PC-3 (cell line): ENCODE data around the gene TGFB2. TPM values are rescaled to one million over a fixed set of nuclear protein-coding genes. Genes with fewer than 3 reads are reported as not detected.

Experiments used
- ATAC-seq: fragments of 200-7000 bp; cut with Tn5 transposase; 2 replicates; pipeline ENCODE4 v1.9.1; 2020; ENCODE audit warnings: mild to moderate bottlenecking, moderate library complexity
- BruUV-seq: library from RNA; stranded (reverse); fragments of 400-500 nt; replicated peaks from 2 replicates; lab custom pipeline; 2021; lab: Mats Ljungman, UMichigan
- CTCF ChIA-PET: fragments of 300-600 bp; sonication (Branson Sonifier 250); formaldehyde crosslinking; loops from one replicate; lab custom pipeline; 2022; ENCODE audit warnings: antibody characterized with exemption; lab: Charles Lee
- POLR2A ChIA-PET: fragments of 300-600 bp; sonication (Branson Sonifier 250); formaldehyde crosslinking; loops from one replicate; lab custom pipeline; 2022; ENCODE audit warnings: antibody characterized with exemption; ENCODE audit not compliant: unreplicated experiment; lab: Charles Lee
- DNase-seq: peaks from one replicate; pipeline ENCODE4 v3.0.0-alpha.2; 2015
- H2AFZ ChIP-seq: fragments of 300-600 bp; sonication (generic); 2 replicates; pipeline ENCODE4 v1.6.0; 2016; ENCODE audit warnings: antibody characterized with exemption, low read length
- H3F3A ChIP-seq: fragments of 300-600 bp; sonication (generic); one replicate; pipeline ENCODE4 v1.6.0; 2017; ENCODE audit warnings: antibody characterized with exemption, low read length, control low read depth, mild to moderate bottlenecking; ENCODE audit not compliant: unreplicated experiment
- H3K27ac ChIP-seq: fragments of 300-600 bp; sonication (generic); 2 replicates; pipeline ENCODE4 v1.5.1; 2016; ENCODE audit warnings: mild to moderate bottlenecking, low read length
- H3K27me3 ChIP-seq: fragments of 300-600 bp; sonication (generic); 2 replicates; pipeline ENCODE4 v1.6.1; 2016; ENCODE audit warnings: low read length, mixed read lengths
- H3K36me3 ChIP-seq: fragments of 300-600 bp; sonication (generic); 2 replicates; pipeline ENCODE4 v1.6.1; 2016; ENCODE audit warnings: low read depth, mixed run types, low read length, mixed read lengths
- H3K4me1 ChIP-seq: fragments of 300-600 bp; sonication (generic); 2 replicates; pipeline ENCODE4 v1.5.1; 2016; ENCODE audit warnings: low read length; ENCODE audit not compliant: insufficient read depth
- H3K4me2 ChIP-seq: fragments of 300-600 bp; sonication (generic); 2 replicates; pipeline ENCODE4 v1.6.0; 2016; ENCODE audit warnings: low read length
- H3K4me3 ChIP-seq: fragments of 300-600 bp; sonication (generic); 2 replicates; pipeline ENCODE4 v1.5.1; 2016; ENCODE audit warnings: mild to moderate bottlenecking, low read length, mixed read lengths
- H3K79me2 ChIP-seq: fragments of 300-600 bp; sonication (generic); 2 replicates; pipeline ENCODE4 v1.6.1; 2017; ENCODE audit warnings: low read length, mixed read lengths
- H3K9ac ChIP-seq: fragments of 300-600 bp; sonication (generic); 2 replicates; pipeline ENCODE4 v1.6.0; 2016; ENCODE audit warnings: mild to moderate bottlenecking, low read length
- H3K9me2 ChIP-seq: fragments of 300-600 bp; sonication (generic); replicated peaks from 2 replicates; pipeline ENCODE4 v1.6.1; 2016; ENCODE audit warnings: mixed run types, low read length, mixed read lengths
- H3K9me3 ChIP-seq: fragments of 300-600 bp; sonication (generic); 2 replicates; pipeline ENCODE4 v1.6.1; 2016; ENCODE audit warnings: low read length, mixed read lengths
- H4K20me1 ChIP-seq: fragments of 300-600 bp; sonication (generic); 2 replicates; pipeline ENCODE4 v1.6.1; 2016; ENCODE audit warnings: low read length, mixed read lengths
- CTCF ChIP-seq: fragments of 300-600 bp; sonication (generic); conservative IDR thresholded peaks from 2 replicates; pipeline ENCODE4 v1.5.1; 2017; ENCODE audit warnings: antibody characterized with exemption, low read depth, mild to moderate bottlenecking, low read length
- EZH2 ChIP-seq: fragments of 300-600 bp; sonication (generic); IDR thresholded peaks from one replicate; pipeline ENCODE4 v1.6.1; 2017; ENCODE audit warnings: antibody characterized with exemption, mild to moderate bottlenecking, low read length; ENCODE audit not compliant: unreplicated experiment
- EZH2phosphoT487 ChIP-seq: fragments of 300-600 bp; sonication (generic); IDR thresholded peaks from 2 replicates; pipeline ENCODE4 v1.6.1; 2018; ENCODE audit warnings: mild to moderate bottlenecking, antibody characterized with exemption, low read length, borderline replicate concordance
- intact Hi-C: fragments of 100-400 bp; cut with micrococcal nuclease; formaldehyde crosslinking; loops from 2 replicates; pipeline ENCODE4 v1.9.0; 2023
- total RNA-seq: library from RNA; depleted of rRNA; stranded (reverse); fragments of >200 nt; gene quantifications from 2 replicates; pipeline ENCODE4 v1.2.3, GENCODE V29; 2014

Gene TGFB2
- total RNA-seq, 1 experiment from 2014 or later = 50.3 TPM

- Histone ChIP-seq H3K36me3 (peaks cover 72% of the 10 kb centered on the region), H3K27ac (peak overlapping the region; percentile 23), H2AFZ (no peak overlapping the region), H3K9me2 (no peaks in the 10 kb centered on the region), H3K9me3 (no peaks in the 10 kb centered on the region), H3K4me1 (peaks cover 14% of the 10 kb centered on the region), H3K4me3 (no peak overlapping the region), H3F3A (no peaks in the 10 kb centered on the region), H3K4me2 (0 out of 2 replicates have a peak overlapping the region, but pooled peaks have one; percentile 0), H3K9ac (no peak overlapping the region), H4K20me1 (no peaks in the 10 kb centered on the region), H3K27me3 (no peaks in the 10 kb centered on the region), H3K79me2 (peaks cover 10% of the 10 kb centered on the region)
- BruUV-seq = no TSS peak
- peak; percentile 83 for ATAC-seq
- DNase-seq = peak; percentile 61
- CTCF ChIA-PET = interaction anchor here (0.7 kb wide), 1 partner anchor 35 kb away, joined by 3 read pairs; no protein-coding TSS in a partner anchor
- POLR2A ChIA-PET = interaction anchor here (0.6 kb wide), 2 partner anchors 18 to 48 kb away, joined by 3 to 8 read pairs; no protein-coding TSS in a partner anchor
- TF ChIP-seq EZH2phosphoT487 (no peak), CTCF (no peak), EZH2 (no peak)
- intact Hi-C loops = loop anchor here (5.0 kb wide), 1 partner anchor 75 kb away; no protein-coding TSS in a partner anchor
These were observed 91.9 kb downstream of the TGFB2 start for GRCh38 chr1:218436997-218437396.

- POLR2A ChIA-PET = no interaction called here
- no TSS peak for BruUV-seq
- no peak overlapping the region for H2AFZ ChIP-seq
These were observed 94.6 kb downstream of the TGFB2 start for GRCh38 chr1:218439541-218440295.

More at GRCh38 chr1:218439541-218440295, 94.6 kb downstream of the TGFB2 start:
- Histone ChIP-seq H3K27ac (no peak overlapping the region), H3K79me2 (no peaks in the 10 kb centered on the region), H3K27me3 (no peaks in the 10 kb centered on the region), H3K9ac (no peak overlapping the region), H3K4me3 (no peak overlapping the region), H3K9me2 (no peaks in the 10 kb centered on the region), H3K9me3 (no peaks in the 10 kb centered on the region), H3K4me2 (no peak overlapping the region), H3K4me1 (peaks cover 14% of the 10 kb centered on the region), H4K20me1 (no peaks in the 10 kb centered on the region), H3K36me3 (peaks cover 68% of the 10 kb centered on the region), H3F3A (no peaks in the 10 kb centered on the region)
- ATAC-seq (peak; percentile 36), DNase-seq (no peak)
- intact Hi-C loops = loop anchor here (5.0 kb wide), 1 partner anchor 77 kb away; no protein-coding TSS in a partner anchor
- TF ChIP-seq CTCF (no peak), EZH2phosphoT487 (no peak), EZH2 (no peak)
- CTCF ChIA-PET = interaction anchor here (0.6 kb wide), 1 partner anchor 627 kb away, joined by 3 read pairs; no protein-coding TSS in a partner anchor
